Fibroblast of pulmonary artery (primary cell): ENCODE results near the gene TEX10.

Experiments
- DNase-seq: peaks from one replicate; pipeline ENCODE4 v3.0.0-alpha.2; 2010; ENCODE audit warnings: low read depth
- H3K4me3 ChIP-seq: replicated peaks from 2 replicates; pipeline ENCODE4 v1.5.1; 2011; ENCODE audit warnings: low read depth, mild to moderate bottlenecking, control low read depth, low read length, moderate library complexity
- CTCF ChIP-seq: IDR thresholded peaks from 2 replicates; pipeline ENCODE4 v1.5.1; 2011; ENCODE audit warnings: mild to moderate bottlenecking, control low read depth, low read length, inconsistent platforms; ENCODE audit errors: missing control alignments

The TEX10 gene

GRCh38 chr9:100287186-100287585 is 65.6 kb downstream of the TEX10 start:
- no peak for DNase-seq
- TF ChIP-seq CTCF, result no peak
- H3K4me3 ChIP-seq, result no peak overlapping the region

- no peak overlapping the region for H3K4me3 ChIP-seq
- no peak for DNase-seq
- TF ChIP-seq CTCF, result no peak
Measured at GRCh38 chr9:100286257-100286656, 66.5 kb downstream of the TEX10 start.

- no peak for DNase-seq
- no peak overlapping the region for H3K4me3 ChIP-seq
- TF ChIP-seq CTCF, result no peak
Measured at GRCh38 chr9:100285601-100286000, 67.1 kb downstream of the TEX10 start.

GRCh38 chr9:100285080-100285479 is 67.7 kb downstream of the TEX10 start:
- H3K4me3 ChIP-seq, result no peak overlapping the region
- no peak for DNase-seq
- TF ChIP-seq CTCF, result no peak

- H3K4me3 ChIP-seq, result no peak overlapping the region
- no peak for TF ChIP-seq CTCF
- DNase-seq, result no peak
Measured at GRCh38 chr9:100284247-100284646, 68.5 kb downstream of the TEX10 start.

GRCh38 chr9:100282388-100282719 is 70.4 kb downstream of the TEX10 start:
- no peak for TF ChIP-seq CTCF
- no peak overlapping the region for H3K4me3 ChIP-seq
- DNase-seq, result no peak

- DNase-seq, result no peak
- no peak for TF ChIP-seq CTCF
Measured at GRCh38 chr9:100281676-100282387, 70.9 kb downstream of the TEX10 start.

More at GRCh38 chr9:100281676-100282387, 70.9 kb downstream of the TEX10 start:
- no peak overlapping the region for H3K4me3 ChIP-seq
